Psoas muscle (tissue), 8 donors: Measurements from ENCODE around the gene HOXA6. TPM values are rescaled to one million over a fixed set of nuclear protein-coding genes. Genes with fewer than 3 reads are reported as not detected.

Experiments
- ATAC-seq, 4 donors: fragments of 200-7000 bp; cut with Tn5 transposase; one replicate each; pipeline ENCODE4 v1.9.1; 2020; ENCODE audit warnings: moderate library complexity in 3 of 4, mild to moderate bottlenecking in 2 of 4
- DNase-seq, 2 donors: peaks; one replicate each; pipeline ENCODE4 v3.0.0-alpha.2; 2020
- H3K27ac ChIP-seq: fragments of 200-600 bp; one replicate; pipeline ENCODE4 v1.8.0; 2022
- H3K27me3 ChIP-seq, 3 donors: fragments of 200-600 bp in 1 of 3; one replicate each; pipeline versions ENCODE4 v1.6.1 to v1.8.0; 2013 to 2022; ENCODE audit warnings: low read length in 2 of 3, mild to moderate bottlenecking in 2 of 3, moderate library complexity in 1 of 3; ENCODE audit not compliant: insufficient read depth in 3 of 3
- H3K36me3 ChIP-seq, 2 donors: fragments of 200-600 bp in 1 of 2; one replicate each; pipeline versions ENCODE4 v1.6.1 to v1.8.0; 2013 to 2022; ENCODE audit warnings: low read depth in 1 of 2, mild to moderate bottlenecking in 1 of 2, moderate library complexity in 1 of 2; ENCODE audit not compliant: insufficient read depth in 1 of 2
- H3K4me1 ChIP-seq: fragments of 200-600 bp; one replicate; pipeline ENCODE4 v1.8.0; 2022
- H3K4me3 ChIP-seq: fragments of 200-600 bp; one replicate; pipeline ENCODE4 v1.8.0; 2022; ENCODE audit warnings: mild to moderate bottlenecking
- H3K9me3 ChIP-seq: fragments of 200-600 bp; one replicate; pipeline ENCODE4 v1.8.0; 2022
- CTCF ChIP-seq: fragments of 200-600 bp; IDR thresholded peaks from one replicate; pipeline ENCODE4 v1.8.0; 2022; ENCODE audit warnings: antibody characterized with exemption
- WGBS, 3 donors: extraction: QIAGEN DNeasy Blood & Tissue Kit; methylation state at CpG; one replicate each; pipeline versions ENCODE4 v1.1.6 to v1.1.7; 2013; 5-methylcytosine and 5-hydroxymethylcytosine counted together
- intact Hi-C, 2 donors: fragments of 100-400 bp; cut with DNase I; formaldehyde crosslinking; loops; one replicate each; pipeline versions ENCODE4 v1.11.0 to v1.14.2; 2022
- polyA plus RNA-seq, 3 donors: library from polyadenylated mRNA; stranded (reverse); fragments of 200-250 nt; gene quantifications; one replicate each; pipeline ENCODE4 v1.2.3, GENCODE V29; 2013
- total RNA-seq, 4 donors: library from RNA; stranded (reverse); fragmentation: NEBNext Ultra II Directional in 2 of 4; extraction: Animal tissue kit (Norgen Biotek cat#: 25700) in 2 of 4; gene quantifications; one replicate each; pipeline versions ENCODE4 v1.2.1 to v1.2.4, GENCODE V29; 2021 to 2023
- donor health status: healthy with polysubstance abuse.
- donor health status: DM: no; HTN: no; CAD: no; lungs with moderate emphysema.
- donor health status: Bipolar disorder and iron deficiency.
- donor health status: healthy.
- donor health status: DM: yes; HTN: yes; CAD: no.
- donor health status: DM: no; HTN: no; CAD: no.
- donor health status: DM: no; HTN: no; CAD: no.
- donor health status: DM: yes; HTN: yes; CAD: no.

The HOXA6 gene
- total and polyA plus RNA-seq, 7 donors: 0.64 to 3.7 (median 2.9) TPM

DNA sequence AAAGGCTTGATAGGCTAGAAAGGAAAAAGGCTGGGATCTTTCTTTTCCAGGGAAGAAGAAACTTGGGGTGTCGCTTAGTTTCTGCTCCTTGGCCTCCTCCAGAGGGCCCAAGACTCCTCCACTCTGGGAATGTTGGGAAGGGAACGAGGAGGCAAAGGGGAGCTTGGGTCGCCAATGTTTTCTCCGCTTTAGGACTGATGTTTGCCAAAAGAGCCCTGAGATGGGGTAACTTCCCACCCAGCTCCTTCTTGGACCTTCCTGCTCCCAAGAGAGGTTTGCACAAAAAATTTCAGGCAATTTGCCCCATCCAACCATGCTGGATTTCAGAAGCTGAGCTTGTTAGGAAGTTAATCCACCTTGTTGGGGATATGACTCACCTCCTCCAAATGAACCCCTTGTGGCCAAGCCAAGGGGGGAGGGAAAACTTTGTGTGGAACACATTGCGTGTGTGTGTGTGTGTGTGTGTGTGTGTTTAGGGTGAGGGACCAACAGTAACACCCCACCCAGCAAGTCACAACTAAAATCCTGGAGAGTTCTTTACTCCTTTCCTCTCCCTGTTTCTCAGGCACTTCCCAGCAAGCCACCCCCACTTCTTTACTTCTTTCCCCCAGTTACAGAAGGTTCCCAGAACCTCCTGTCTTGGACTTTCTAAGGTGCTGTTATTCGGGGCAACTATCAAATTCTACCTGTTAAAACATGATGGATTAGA, 36.4 kb downstream of the HOXA6 start:
- Histone ChIP-seq H3K36me3 (no peaks in the 10 kb centered on the region), H3K4me1 (peaks cover 41% of the 10 kb centered on the region), H3K27ac (peak overlapping the region; percentile 92), H3K9me3 (no peaks in the 10 kb centered on the region), H3K27me3 (no peaks in the 10 kb centered on the region), H3K4me3 (peak overlapping the region; percentile 33)
- no peak for TF ChIP-seq CTCF
- 51 to 54% (median 53%) methylated on average over 6 of the region's 6 CpGs for whole genome bisulfite sequencing, 3 donors
- ATAC-seq (peak in 3 of 4 donors; percentile 38 to 58 (median 50)), DNase-seq (peak; percentile 68 to 77)
- intact Hi-C loops: no loop called here

GRCh38 chr7:27110186-27111031, 37.2 kb downstream of the HOXA6 start:
- ATAC-seq: peak in 3 of 4 donors; percentile 27 to 66 (median 47)
- H3K27ac ChIP-seq: peak overlapping the region; percentile 68
- DNase-seq: peak; percentile 79
- no peaks in the 10 kb centered on the region for H3K27me3 ChIP-seq
- H3K36me3 ChIP-seq: no peaks in the 10 kb centered on the region
- peaks cover 43% of the 10 kb centered on the region for H3K4me1 ChIP-seq
- H3K9me3 ChIP-seq: no peaks in the 10 kb centered on the region
- TF ChIP-seq CTCF: no peak
- peak overlapping the region; percentile 33 for H3K4me3 ChIP-seq
- 59 to 66% (median 65%) methylated on average over 51 to 66 of the region's 66 CpGs for WGBS, 3 donors
- intact Hi-C loops: no loop called here

GRCh38 chr7:27109466-27110185, 37.9 kb downstream of the HOXA6 start:
- Histone ChIP-seq H3K27me3 (no peaks in the 10 kb centered on the region), H3K4me3 (no peak overlapping the region), H3K36me3 (no peaks in the 10 kb centered on the region), H3K9me3 (no peaks in the 10 kb centered on the region), H3K27ac (peak overlapping the region; percentile 70), H3K4me1 (peaks cover 48% of the 10 kb centered on the region)
- DNase-seq: no peak
- no peak for TF ChIP-seq CTCF
- WGBS, 3 donors: 94 to 100% (median 95%) methylated on average over 4 of the region's 4 CpGs
- no peak for ATAC-seq
- intact Hi-C loops: no loop called here

DNA sequence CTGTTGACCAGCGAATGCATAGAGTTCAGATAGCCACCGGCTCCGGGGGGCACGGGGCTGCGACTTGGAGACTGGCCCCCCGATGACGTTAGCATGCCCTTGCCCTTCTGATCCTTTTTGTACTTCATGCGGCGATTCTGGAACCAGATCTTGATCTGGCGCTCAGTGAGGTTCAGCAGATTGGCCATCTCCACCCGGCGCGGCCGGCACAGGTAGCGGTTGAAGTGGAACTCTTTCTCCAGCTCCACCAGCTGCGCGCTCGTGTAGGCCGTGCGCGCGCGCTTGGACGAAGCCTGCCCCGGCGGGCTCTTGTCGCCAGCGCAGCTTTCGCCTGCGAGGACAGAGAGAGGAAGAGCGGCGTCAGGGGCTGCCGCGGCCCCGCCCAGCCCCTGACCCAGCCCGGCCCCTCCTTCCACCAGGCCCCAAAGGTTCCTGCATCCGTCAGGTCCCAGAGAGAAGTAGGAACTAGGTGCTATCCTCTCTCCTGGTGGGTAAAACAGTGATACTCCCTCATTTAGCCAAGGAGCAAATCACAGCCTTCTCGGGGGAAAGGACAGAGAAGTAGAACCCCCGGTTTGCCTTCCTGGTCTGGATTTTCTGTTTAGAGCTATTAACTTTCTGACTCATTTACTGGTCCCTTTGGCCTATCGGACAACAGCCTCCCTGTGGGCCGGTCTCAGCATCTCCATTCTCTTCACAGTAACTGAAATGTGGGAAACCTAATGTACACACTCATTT, 39.0 kb downstream of the HOXA6 start:
- no peak for TF ChIP-seq CTCF
- Histone ChIP-seq H3K4me3 (peak overlapping the region; percentile 70), H3K27ac (peak overlapping the region; percentile 70), H3K36me3 (no peaks in the 10 kb centered on the region), H3K27me3 (no peaks in the 10 kb centered on the region), H3K4me1 (peaks cover 48% of the 10 kb centered on the region), H3K9me3 (no peaks in the 10 kb centered on the region)
- 69 to 75% (median 69%) methylated on average over 40 to 41 of the region's 41 CpGs for WGBS, 3 donors
- DNase-seq: peak; percentile 74 to 80
- peak in 1 of 4 donors; percentile 69 for ATAC-seq
- intact Hi-C loops: no loop called here
